Neural cell (in vitro differentiated cells): ENCODE data around the gene LCE3A.

Experiments used
- EP300 ChIP-seq: fragments of 450-650 bp; conservative IDR thresholded peaks from 2 replicates; pipeline ENCODE4 v1.6.1; 2014; ENCODE audit warnings: antibody characterized with exemption, mild to moderate bottlenecking, moderate library complexity; ENCODE audit not compliant: poor library complexity, severe bottlenecking
- EZH2 ChIP-seq: fragments of 200-600, 300-800 bp; shearing (Covaris generic), sonication (generic); IDR thresholded peaks from 2 replicates; pipeline ENCODE4 v1.6.1; 2014; ENCODE audit warnings: antibody characterized with exemption, low read length, borderline replicate concordance, mild to moderate bottlenecking; ENCODE audit not compliant: insufficient read depth, poor library complexity, severe bottlenecking
- MXI1 ChIP-seq: fragments of 450-650 bp; conservative IDR thresholded peaks from 2 replicates; pipeline ENCODE4 v1.6.1; 2014; ENCODE audit warnings: antibody characterized with exemption, mild to moderate bottlenecking; ENCODE audit not compliant: poor library complexity, severe bottlenecking
- POLR2AphosphoS5 ChIP-seq: IDR thresholded peaks from 2 replicates; pipeline ENCODE4 v1.6.1; 2012
- RAD21 ChIP-seq: fragments of 450-650 bp; conservative IDR thresholded peaks from 2 replicates; pipeline ENCODE4 v1.6.1; 2014; ENCODE audit warnings: antibody characterized with exemption, mild to moderate bottlenecking, moderate library complexity
- SMC3 ChIP-seq: fragments of 450-650 bp; conservative IDR thresholded peaks from 2 replicates; pipeline ENCODE4 v1.6.1; 2014; ENCODE audit warnings: antibody characterized with exemption, mild to moderate bottlenecking, moderate library complexity; ENCODE audit not compliant: poor library complexity
- TAF1 ChIP-seq: IDR thresholded peaks from 2 replicates; pipeline ENCODE4 v1.6.1; 2012; ENCODE audit warnings: low read depth
- TF ChIP-seq, protein P1 (sequence below): fragments of 450-650 bp; IDR thresholded peaks from 2 replicates; pipeline ENCODE4 v1.5.1; 2014; ENCODE audit warnings: antibody characterized with exemption, mild to moderate bottlenecking, moderate library complexity; ENCODE audit not compliant: poor library complexity, severe bottlenecking
- TF ChIP-seq, protein P2 (sequence below): IDR thresholded peaks from 2 replicates; pipeline ENCODE4 v1.6.1; 2012; ENCODE audit warnings: borderline replicate concordance

DNA sequence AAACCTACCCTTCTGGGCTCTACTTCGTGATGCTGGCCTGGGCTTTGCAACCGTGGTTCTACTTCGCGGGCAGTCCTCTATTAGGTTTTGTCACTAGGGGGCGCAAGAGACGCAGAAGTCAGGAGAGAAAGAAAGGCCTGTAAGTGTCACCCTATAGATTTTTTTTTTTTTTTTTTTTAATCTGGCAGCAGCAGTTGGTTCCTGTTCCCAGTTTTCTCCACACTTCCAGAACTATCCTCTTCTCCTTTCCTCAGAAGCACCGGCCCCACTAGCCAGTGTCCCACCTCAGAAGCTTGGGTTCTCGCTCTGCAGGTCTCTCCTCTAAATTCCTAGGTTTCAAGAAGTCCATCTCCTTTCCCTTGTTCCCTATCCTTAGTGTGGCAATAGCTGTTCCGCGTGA, 31.2 kb upstream of the LCE3A start:
- TF ChIP-seq, protein P1, sequence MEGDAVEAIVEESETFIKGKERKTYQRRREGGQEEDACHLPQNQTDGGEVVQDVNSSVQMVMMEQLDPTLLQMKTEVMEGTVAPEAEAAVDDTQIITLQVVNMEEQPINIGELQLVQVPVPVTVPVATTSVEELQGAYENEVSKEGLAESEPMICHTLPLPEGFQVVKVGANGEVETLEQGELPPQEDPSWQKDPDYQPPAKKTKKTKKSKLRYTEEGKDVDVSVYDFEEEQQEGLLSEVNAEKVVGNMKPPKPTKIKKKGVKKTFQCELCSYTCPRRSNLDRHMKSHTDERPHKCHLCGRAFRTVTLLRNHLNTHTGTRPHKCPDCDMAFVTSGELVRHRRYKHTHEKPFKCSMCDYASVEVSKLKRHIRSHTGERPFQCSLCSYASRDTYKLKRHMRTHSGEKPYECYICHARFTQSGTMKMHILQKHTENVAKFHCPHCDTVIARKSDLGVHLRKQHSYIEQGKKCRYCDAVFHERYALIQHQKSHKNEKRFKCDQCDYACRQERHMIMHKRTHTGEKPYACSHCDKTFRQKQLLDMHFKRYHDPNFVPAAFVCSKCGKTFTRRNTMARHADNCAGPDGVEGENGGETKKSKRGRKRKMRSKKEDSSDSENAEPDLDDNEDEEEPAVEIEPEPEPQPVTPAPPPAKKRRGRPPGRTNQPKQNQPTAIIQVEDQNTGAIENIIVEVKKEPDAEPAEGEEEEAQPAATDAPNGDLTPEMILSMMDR: peak; percentile 22
- TF ChIP-seq MXI1 (no peak), EP300 (no peak), POLR2AphosphoS5 (no peak), EZH2 (no peak), RAD21 (no peak), TAF1 (no peak), SMC3 (no peak)
- TF ChIP-seq, protein P2, sequence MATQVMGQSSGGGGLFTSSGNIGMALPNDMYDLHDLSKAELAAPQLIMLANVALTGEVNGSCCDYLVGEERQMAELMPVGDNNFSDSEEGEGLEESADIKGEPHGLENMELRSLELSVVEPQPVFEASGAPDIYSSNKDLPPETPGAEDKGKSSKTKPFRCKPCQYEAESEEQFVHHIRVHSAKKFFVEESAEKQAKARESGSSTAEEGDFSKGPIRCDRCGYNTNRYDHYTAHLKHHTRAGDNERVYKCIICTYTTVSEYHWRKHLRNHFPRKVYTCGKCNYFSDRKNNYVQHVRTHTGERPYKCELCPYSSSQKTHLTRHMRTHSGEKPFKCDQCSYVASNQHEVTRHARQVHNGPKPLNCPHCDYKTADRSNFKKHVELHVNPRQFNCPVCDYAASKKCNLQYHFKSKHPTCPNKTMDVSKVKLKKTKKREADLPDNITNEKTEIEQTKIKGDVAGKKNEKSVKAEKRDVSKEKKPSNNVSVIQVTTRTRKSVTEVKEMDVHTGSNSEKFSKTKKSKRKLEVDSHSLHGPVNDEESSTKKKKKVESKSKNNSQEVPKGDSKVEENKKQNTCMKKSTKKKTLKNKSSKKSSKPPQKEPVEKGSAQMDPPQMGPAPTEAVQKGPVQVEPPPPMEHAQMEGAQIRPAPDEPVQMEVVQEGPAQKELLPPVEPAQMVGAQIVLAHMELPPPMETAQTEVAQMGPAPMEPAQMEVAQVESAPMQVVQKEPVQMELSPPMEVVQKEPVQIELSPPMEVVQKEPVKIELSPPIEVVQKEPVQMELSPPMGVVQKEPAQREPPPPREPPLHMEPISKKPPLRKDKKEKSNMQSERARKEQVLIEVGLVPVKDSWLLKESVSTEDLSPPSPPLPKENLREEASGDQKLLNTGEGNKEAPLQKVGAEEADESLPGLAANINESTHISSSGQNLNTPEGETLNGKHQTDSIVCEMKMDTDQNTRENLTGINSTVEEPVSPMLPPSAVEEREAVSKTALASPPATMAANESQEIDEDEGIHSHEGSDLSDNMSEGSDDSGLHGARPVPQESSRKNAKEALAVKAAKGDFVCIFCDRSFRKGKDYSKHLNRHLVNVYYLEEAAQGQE: no peak
